Measurements from ENCODE around the gene TMEM53. TPM values are rescaled to one million over a fixed set of nuclear protein-coding genes. Genes with fewer than 3 reads are reported as not detected.

The TMEM53 gene
- total and polyA plus RNA-seq, 2 of the 8 experiments (the other 6 are each of a cell fraction or from before 2014, with no cell fraction given) = 6.7 to 27.9 TPM

- 76% methylated on average over 6 of the region's 6 CpGs; no CpG with 5 or more reads in 1 of the 2 experiments for WGBS, 2 experiments (ENCODE audit: extremely low coverage in 1 of 2, insufficient coverage in 1 of 2, insufficient read length in 1 of 2, insufficient replicate concordance in 2 of 2, low coverage in 1 of 2, low lambda C conversion rate in 2 of 2, missing lambda C conversion rate in 1 of 2)
- DNase-seq (ENCODE audit: low read depth in 1 of 2, low spot score in 2 of 2) = no peak
Observed at GRCh38 chr1:44608141-44608540, 66.1 kb downstream of the TMEM53 start.

More at GRCh38 chr1:44608141-44608540, 66.1 kb downstream of the TMEM53 start:
- no peak overlapping the region for H4K5ac ChIP-seq (ENCODE audit: insufficient read length, low read depth, low read length)
- H2BK20ac ChIP-seq (ENCODE audit: low read length) = no peak overlapping the region
- H3K79me1 ChIP-seq (ENCODE audit: low read depth, low read length) = no peaks in the 10 kb centered on the region
- H3K36me3 ChIP-seq (ENCODE audit: control insufficient read depth in 2 of 4, insufficient read depth in 4 of 4, low read length in 3 of 4) = no peaks in the 10 kb centered on the region
- H3K27me3 ChIP-seq (replicated peaks in 1 of 4; ENCODE audit: control insufficient read depth in 3 of 4, extremely low read depth in 1 of 4, insufficient read depth in 3 of 4, low read length in 3 of 4) = no peaks in the 10 kb centered on the region
- H2BK12ac ChIP-seq (ENCODE audit: low read depth, low read length) = no peak overlapping the region
- no peak overlapping the region for H3K9ac ChIP-seq (replicated peaks in 1 of 4; ENCODE audit: extremely low read depth in 1 of 4, low read depth in 3 of 4, low read length in 3 of 4)
- no peak overlapping the region for H2AFZ ChIP-seq (ENCODE audit: low read length)
- POLR2A ChIA-PET (ENCODE audit: partially characterized antibody) = interaction anchor here (0.6 to 6.8 kb wide), 2 partner anchors 24 to 532 kb away, joined by 4 to 58 read pairs; no protein-coding TSS in a partner anchor
- no peak overlapping the region for H2BK5ac ChIP-seq (ENCODE audit: low read depth, low read length)
- no peak overlapping the region for H3K27ac ChIP-seq (ENCODE audit: low read depth, low read length)
- peaks cover 0 to 11% of the 10 kb centered on the region in 2 experiments for H4K20me1 ChIP-seq (replicated peaks in 1 of 2; ENCODE audit: control insufficient read depth in 1 of 2, insufficient read depth in 2 of 2, low read length in 2 of 2)
- H3K4me2 ChIP-seq (ENCODE audit: insufficient read depth in 1 of 2, low read depth in 2 of 2, low read length in 2 of 2) = no peak overlapping the region
- H3K9me3 ChIP-seq (ENCODE audit: insufficient read depth in 2 of 2, low read depth in 1 of 2, low read length in 1 of 2) = no peaks in the 10 kb centered on the region
- no peak overlapping the region for H4K8ac ChIP-seq (ENCODE audit: extremely low read depth, insufficient read depth, low read length)
- no peak overlapping the region for H2AK5ac ChIP-seq (ENCODE audit: low read depth, low read length)
- H3K23ac ChIP-seq (ENCODE audit: insufficient read length) = no peak overlapping the region
- no peak overlapping the region for H3K56ac ChIP-seq (replicated peaks; ENCODE audit: insufficient read length, low read depth, low read length)
- no peaks in the 10 kb centered on the region for H3K79me2 ChIP-seq (ENCODE audit: control insufficient read depth in 1 of 2, insufficient read depth in 2 of 2, low read length in 2 of 2)
- peaks cover 2 to 18% (median 11%) of the 10 kb centered on the region in 4 experiments; a peak in 6 of 7 replicates for H3K4me1 ChIP-seq (replicated peaks in 1 of 4; ENCODE audit: control insufficient read depth in 3 of 4, insufficient read depth in 4 of 4, low read length in 3 of 4)
- H3K18ac ChIP-seq (ENCODE audit: extremely low read depth, low read length) = no peak overlapping the region
- TF ChIP-seq YY1 (IDR thresholded peaks at IDR 0.05; ENCODE audit: low read depth, low read length) = no peak
- no peak for TF ChIP-seq CEBPB (IDR thresholded peaks at IDR 0.05; ENCODE audit: low read depth, low read length)
- TF ChIP-seq ZNF274 (IDR thresholded peaks at IDR 0.05; ENCODE audit: borderline replicate concordance, extremely low read depth, low read length) = no peak
- TF ChIP-seq USF2 (IDR thresholded peaks at IDR 0.05; ENCODE audit: low read length) = peak; percentile 66
- TF ChIP-seq RAD21 (IDR thresholded peaks at IDR 0.05 in 1 of 2, conservative IDR thresholded peaks at IDR 0.05 in 1 of 2; ENCODE audit: low read depth in 2 of 2, low read length in 2 of 2) = peak; percentile 58 to 63
- no peak for TF ChIP-seq CREB1 (IDR thresholded peaks at IDR 0.05)
- TF ChIP-seq CTCF (IDR thresholded peaks at IDR 0.05; ENCODE audit: control extremely low read depth in 1 of 3, insufficient read depth in 1 of 3, low read depth in 1 of 3, low read length in 3 of 3) = peak in 2 of 3 experiments; percentile 55 to 75; a peak in 3 of 4 replicates
- TF ChIP-seq POLR2A (IDR thresholded peaks at IDR 0.05; ENCODE audit: control extremely low read depth in 1 of 2, low read depth in 2 of 2, low read length in 2 of 2) = no peak
- no peak overlapping the region for H4K91ac ChIP-seq (replicated peaks; ENCODE audit: insufficient read length, low read length)
- no peak overlapping the region for H2BK120ac ChIP-seq (replicated peaks; ENCODE audit: low read depth, low read length)
- peak; percentile 36 for FAIRE-seq
- CTCF ChIA-PET (ENCODE audit: partially characterized antibody) = interaction anchor here (0.6 to 7.0 kb wide), 49 partner anchors 9 to 380 kb away, joined by 3 to 129 read pairs (median 4); partner anchors contain the start of genes ARMH1 and TMEM53
- H3K23me2 ChIP-seq (ENCODE audit: low read depth, low read length) = peaks cover 3% of the 10 kb centered on the region; the same call in 1 of the 2 replicates
- no peak overlapping the region for H3K14ac ChIP-seq (ENCODE audit: insufficient read length)
- H3K4me3 ChIP-seq (ENCODE audit: extremely low read depth in 1 of 4, insufficient read depth in 2 of 4, low read depth in 3 of 4, low read length in 4 of 4) = no peak overlapping the region
- H3K4ac ChIP-seq (replicated peaks; ENCODE audit: insufficient read length, low read depth, low read length) = no peak overlapping the region
- no peak overlapping the region for H2BK15ac ChIP-seq (ENCODE audit: low read length)

Measured in H1 (cell line).